Measurements from ENCODE around the gene ZFYVE19.

DNA sequence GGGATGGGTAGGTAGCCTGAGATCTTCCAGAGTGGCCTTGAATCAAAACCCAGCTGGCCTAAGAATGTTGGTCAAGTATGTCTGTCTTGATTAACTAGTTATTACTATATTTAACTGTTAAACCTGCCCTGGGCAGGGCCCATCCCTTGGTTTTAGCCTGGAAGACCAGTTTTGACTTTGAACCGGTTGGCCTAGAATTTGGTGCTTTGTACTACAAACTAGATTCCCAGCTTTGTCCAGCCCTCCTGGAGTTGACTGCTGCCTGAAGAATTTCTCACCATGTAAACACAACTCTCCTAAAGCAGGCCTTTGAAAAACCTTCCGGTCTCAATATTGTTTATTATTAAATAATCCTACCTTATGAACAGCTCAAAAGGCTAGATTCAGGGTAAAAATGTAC lies 21.1 kb upstream of the ZFYVE19 start:
- no peak for TF ChIP-seq CTCF (conservative IDR thresholded peaks at IDR 0.05; ENCODE audit: low read depth in 2 of 2)
- no peak for TF ChIP-seq REST (IDR thresholded peaks at IDR 0.05; ENCODE audit: unreplicated experiment)
- TF ChIP-seq POLR2AphosphoS5 (IDR thresholded peaks at IDR 0.05; ENCODE audit: low read depth): no peak
- no peak for TF ChIP-seq EZH2phosphoT487 (IDR thresholded peaks at IDR 0.05; ENCODE audit: unreplicated experiment)
- no peak for TF ChIP-seq STAT1 (IDR thresholded peaks at IDR 0.05; ENCODE audit: unreplicated experiment)
- TF ChIP-seq EZH2 (IDR thresholded peaks at IDR 0.05; ENCODE audit: low read depth, unreplicated experiment): no peak
- no peak for TF ChIP-seq ZNF114 (CRISPR knock-in tag; IDR thresholded peaks at IDR 0.05)
- TF ChIP-seq JUNB (IDR thresholded peaks at IDR 0.05; ENCODE audit: unreplicated experiment): no peak
